ENCODE results near the gene C1QTNF7. TPM values are rescaled to one million over a fixed set of nuclear protein-coding genes. Genes with fewer than 3 reads are reported as not detected.

The C1QTNF7 gene
- total RNA-seq (2022) (not detected in 2 replicates), Bru-seq, nascent RNA (not detected), BruChase-seq, experiment 1, labeled RNA remaining after a 6-hour chase (percentile 1 among the genes with signal in this experiment), BruChase-seq, experiment 2, labeled RNA remaining after a 2-hour chase (not detected)
- long read RNA-seq = 0 reads

- intact Hi-C loops (cut with micrococcal nuclease; ENCODE audit: unreplicated experiment) = no loop called here
- CTCF ChIA-PET = no interaction called here
- TF ChIP-seq CTCF (IDR thresholded peaks at IDR 0.05; ENCODE audit: unreplicated experiment) = no peak
Measured at GRCh38 chr4:15427701-15428100, at the start of gene C1QTNF7. C1QTNF7 (plus strand) TSS chr4:15428033; CDS start chr4:15435744, 7,711 bp downstream.

GRCh38 chr4:15378062-15378461 lies 49.8 kb upstream of the C1QTNF7 start:
- BruUV-seq (replicated peaks) = no TSS peak
- Mint-ChIP-seq H3K4me1 (ENCODE audit: low read depth, unreplicated experiment) (no peaks in the 10 kb centered on the region), H3K27me3 (ENCODE audit: unreplicated experiment) (peaks cover 44% of the 10 kb centered on the region), H3K4me3 (ENCODE audit: low read depth, unreplicated experiment) (no peak overlapping the region), H3K9me3 (ENCODE audit: low read depth, unreplicated experiment) (no peaks in the 10 kb centered on the region), H3K27ac (ENCODE audit: unreplicated experiment) (no peak overlapping the region), H3K36me3 (ENCODE audit: insufficient read depth, unreplicated experiment) (no peaks in the 10 kb centered on the region)
- intact Hi-C loops (cut with micrococcal nuclease; ENCODE audit: unreplicated experiment) = no loop called here
- CTCF ChIA-PET = no interaction called here
- TF ChIP-seq CTCF (IDR thresholded peaks at IDR 0.05; ENCODE audit: unreplicated experiment) = no peak
- no peak for DNase-seq

More at GRCh38 chr4:15427701-15428100, at the start of gene C1QTNF7:
- Mint-ChIP-seq H3K27me3 (ENCODE audit: unreplicated experiment) (peaks cover 33% of the 10 kb centered on the region), H3K4me3 (ENCODE audit: low read depth, unreplicated experiment) (no peak within 1 kb of the TSS), H3K4me1 (ENCODE audit: low read depth, unreplicated experiment) (no peaks in the 10 kb centered on the region), H3K27ac (ENCODE audit: unreplicated experiment) (no peak within 1 kb of the TSS), H3K9me3 (ENCODE audit: low read depth, unreplicated experiment) (peaks cover 3% of the 10 kb centered on the region), H3K36me3 (ENCODE audit: insufficient read depth, unreplicated experiment) (no peaks in the 10 kb centered on the region)
- BruUV-seq (replicated peaks) = no TSS peak
- no peak for DNase-seq

- no peak for TF ChIP-seq CTCF (IDR thresholded peaks at IDR 0.05; ENCODE audit: unreplicated experiment)
- Mint-ChIP-seq H3K27ac (ENCODE audit: unreplicated experiment) (no peak overlapping the region), H3K36me3 (ENCODE audit: insufficient read depth, unreplicated experiment) (no peaks in the 10 kb centered on the region), H3K4me3 (ENCODE audit: low read depth, unreplicated experiment) (no peak overlapping the region), H3K27me3 (ENCODE audit: unreplicated experiment) (peaks cover 46% of the 10 kb centered on the region), H3K9me3 (ENCODE audit: low read depth, unreplicated experiment) (no peaks in the 10 kb centered on the region), H3K4me1 (ENCODE audit: low read depth, unreplicated experiment) (no peaks in the 10 kb centered on the region)
- no peak for DNase-seq
- CTCF ChIA-PET = no interaction called here
- intact Hi-C loops (cut with micrococcal nuclease; ENCODE audit: unreplicated experiment) = no loop called here
- no TSS peak for BruUV-seq (replicated peaks)
Measured at GRCh38 chr4:15378493-15378892, 49.3 kb upstream of the C1QTNF7 start.

GRCh38 chr4:15381806-15382338 lies 46.0 kb upstream of the C1QTNF7 start:
- H3K36me3 Mint-ChIP-seq (ENCODE audit: insufficient read depth, unreplicated experiment) = no peaks in the 10 kb centered on the region
- intact Hi-C loops (cut with micrococcal nuclease; ENCODE audit: unreplicated experiment) = no loop called here
- peaks cover 18% of the 10 kb centered on the region for H3K27me3 Mint-ChIP-seq (ENCODE audit: unreplicated experiment)
- BruUV-seq (replicated peaks) = no TSS peak
- DNase-seq = no peak
- H3K4me1 Mint-ChIP-seq (ENCODE audit: low read depth, unreplicated experiment) = no peaks in the 10 kb centered on the region
- no peak overlapping the region for H3K27ac Mint-ChIP-seq (ENCODE audit: unreplicated experiment)
- no peaks in the 10 kb centered on the region for H3K9me3 Mint-ChIP-seq (ENCODE audit: low read depth, unreplicated experiment)
- CTCF ChIA-PET = no interaction called here
- H3K4me3 Mint-ChIP-seq (ENCODE audit: low read depth, unreplicated experiment) = no peak overlapping the region
- TF ChIP-seq CTCF (IDR thresholded peaks at IDR 0.05; ENCODE audit: unreplicated experiment) = no peak
